Adrenal gland (tissue), 12 donors: ENCODE data around the gene PRKD1. TPM values are rescaled to one million over a fixed set of nuclear protein-coding genes. Genes with fewer than 3 reads are reported as not detected.

Experiments
- DNase-seq, 7 donors: peaks; one replicate each; pipeline ENCODE4 v3.0.0-alpha.2; 2019 to 2020
- H3K27ac ChIP-seq, 5 donors: fragments of 200-600 bp; sonication (generic) in 4 of 5; 1 replicate in 3 of 5; 2 replicates in 2 of 5; pipeline versions ENCODE4 v1.5.1 to v1.8.0; 2016 to 2020; ENCODE audit warnings: mild to moderate bottlenecking in 1 of 5
- H3K27me3 ChIP-seq: fragments of 200-600 bp; 2 replicates; pipeline ENCODE4 v1.8.0; 2021
- H3K36me3 ChIP-seq, 2 donors: fragments of 200-600 bp; replicated peaks in 1 of 2; 1 replicate in 1 of 2; 2 replicates in 1 of 2; pipeline versions ENCODE4 v1.5.1 to v1.8.0; 2018 to 2022
- H3K4me1 ChIP-seq, 2 donors: fragments of 200-600 bp; replicated peaks in 1 of 2; 1 replicate in 1 of 2; 2 replicates in 1 of 2; pipeline versions ENCODE4 v1.5.1 to v1.8.0; 2018 to 2021
- H3K4me3 ChIP-seq, 4 donors: fragments of 200-600 bp; sonication (generic) in 3 of 4; one replicate each; pipeline ENCODE4 v1.5.1; 2016 to 2018
- H3K9me3 ChIP-seq, 3 donors: fragments of 200-600 bp; sonication (generic) in 1 of 3; replicated peaks in 1 of 3; 1 replicate in 2 of 3; 2 replicates in 1 of 3; pipeline versions ENCODE4 v1.5.1 to v1.8.0; 2016 to 2021
- CTCF ChIP-seq, 6 experiments: fragments of 450-650 bp in 4 of 6; fragments of 200-600 bp in 2 of 6; sonication (generic) in 1 of 6; IDR thresholded peaks; 1 replicate in 5 of 6; 2 replicates in 1 of 6; pipeline versions ENCODE4 v1.5.1 to v1.8.0; 2016 to 2021; ENCODE audit warnings: antibody characterized with exemption in 6 of 6, mild to moderate bottlenecking in 2 of 6, moderate library complexity in 1 of 6
- POLR2A ChIP-seq, 2 donors: fragments of 450-650 bp; IDR thresholded peaks; one replicate each; pipeline ENCODE4 v1.6.1; 2017; ENCODE audit warnings: antibody characterized with exemption in 2 of 2, mild to moderate bottlenecking in 2 of 2, moderate library complexity in 1 of 2
- WGBS, 4 donors: extraction: QIAGEN DNeasy Blood & Tissue Kit in 2 of 4; methylation state at CpG; one replicate each; pipeline versions ENCODE4 v1.1.5 to v1.1.7; 2013 to 2017; 5-methylcytosine and 5-hydroxymethylcytosine counted together
- intact Hi-C, 2 donors: fragments of 100-400 bp; cut with DNase I; formaldehyde crosslinking; loops; one replicate each; pipeline versions ENCODE4 v1.14.1 to v1.15.0; 2022 to 2023
- polyA plus RNA-seq, 3 donors: library from polyadenylated mRNA; stranded (reverse); fragments of 200-250 nt in 2 of 3; fragments of 350-450 nt in 1 of 3; fragmentation: Illumina TruSeq in 1 of 3; extraction: RNeasy Lipid Tissue Mini Kit (QIAGEN cat#74804) in 1 of 3; gene quantifications; one replicate each; pipeline ENCODE4 v1.2.3, GENCODE V29; 2013 to 2014
- total RNA-seq, 9 donors: library from RNA; depleted of rRNA in 4 of 9; stranded (reverse); fragments of >200 nt in 4 of 9; fragments of 120-200 nt in 1 of 9; fragmentation: NEBNext Ultra II Directional in 1 of 9; extraction: Animal tissue kit (Norgen Biotek cat#: 25700) in 1 of 9; gene quantifications; one replicate each; pipeline versions ENCODE4 v1.1.0 to v1.2.4, GENCODE V29; 2013 to 2023
- donor health status: healthy with polysubstance abuse.
- donor health status: Bipolar disorder and iron deficiency.
- donor health status: DM: yes; HTN: yes; CAD: no.
- donor health status: DM: no; HTN: no; CAD: no.
- donor health status: DM: no; HTN: no; CAD: no.
- donor health status: DM: yes; HTN: yes; CAD: no.

The PRKD1 gene
- total and polyA plus RNA-seq, 12 donors = 6.9 to 30.1 (median 22.0) TPM

- no peak for DNase-seq
- intact Hi-C loops = no loop called here
- H3K27ac ChIP-seq = no peak overlapping the region
- no peak overlapping the region for H3K4me3 ChIP-seq
- H3K9me3 ChIP-seq = no peaks in the 10 kb centered on the region
- H3K4me1 ChIP-seq = peaks cover 0 to 4% of the 10 kb centered on the region in 2 donors
- H3K27me3 ChIP-seq = no peaks in the 10 kb centered on the region
- WGBS, 4 donors = 46 to 62% (median 55%) methylated on average over 2 of the region's 2 CpGs
- TF ChIP-seq CTCF (IDR thresholded peaks at IDR 0.05) (no peak), POLR2A (IDR thresholded peaks at IDR 0.05) (no peak)
- H3K36me3 ChIP-seq = no peaks in the 10 kb centered on the region
These were observed 239.8 kb downstream of the PRKD1 start for GRCh38 chr14:29687866-29688265.

- Histone ChIP-seq H3K9me3 (no peaks in the 10 kb centered on the region), H3K4me3 (no peak overlapping the region), H3K4me1 (peaks cover 0 to 4% of the 10 kb centered on the region in 2 donors), H3K36me3 (no peaks in the 10 kb centered on the region), H3K27ac (no peak overlapping the region), H3K27me3 (no peaks in the 10 kb centered on the region)
- intact Hi-C loops = no loop called here
- no peak for DNase-seq
- TF ChIP-seq POLR2A (IDR thresholded peaks at IDR 0.05) (no peak), CTCF (IDR thresholded peaks at IDR 0.05) (no peak)
- WGBS, 4 donors = 94 to 98% (median 97%) methylated on average over 5 of the region's 5 CpGs
These were observed 240.4 kb downstream of the PRKD1 start for GRCh38 chr14:29687071-29687765.

GRCh38 chr14:29684926-29685325 lies 242.7 kb downstream of the PRKD1 start:
- intact Hi-C loops = no loop called here
- Histone ChIP-seq H3K27me3 (no peaks in the 10 kb centered on the region), H3K9me3 (no peaks in the 10 kb centered on the region), H3K4me3 (no peak overlapping the region), H3K36me3 (no peaks in the 10 kb centered on the region), H3K4me1 (peaks cover 0 to 11% of the 10 kb centered on the region in 2 donors), H3K27ac (no peak overlapping the region)
- TF ChIP-seq CTCF (IDR thresholded peaks at IDR 0.05) (no peak), POLR2A (IDR thresholded peaks at IDR 0.05) (no peak)
- no peak for DNase-seq

GRCh38 chr14:29682789-29683188 lies 244.9 kb downstream of the PRKD1 start:
- intact Hi-C loops = no loop called here

More at GRCh38 chr14:29682789-29683188, 244.9 kb downstream of the PRKD1 start:
- 86 to 94% (median 91%) methylated on average over 2 of the region's 2 CpGs for WGBS, 4 donors
- no peak for DNase-seq
- H3K4me3 ChIP-seq = no peak overlapping the region
- no peaks in the 10 kb centered on the region for H3K27me3 ChIP-seq
- peaks cover 5 to 21% of the 10 kb centered on the region in 2 donors for H3K4me1 ChIP-seq
- no peaks in the 10 kb centered on the region for H3K36me3 ChIP-seq
- TF ChIP-seq CTCF (IDR thresholded peaks at IDR 0.05) (no peak), POLR2A (IDR thresholded peaks at IDR 0.05) (no peak)
- no peak overlapping the region for H3K27ac ChIP-seq
- H3K9me3 ChIP-seq = no peaks in the 10 kb centered on the region
